ENCODE results near the gene SSH2. TPM values are rescaled to one million over a fixed set of nuclear protein-coding genes. Genes with fewer than 3 reads are reported as not detected.
A peak's percentile ranks its signal among the peaks of the same experiment; 100 is the strongest.

The SSH2 gene
- total and polyA plus RNA-seq, 2 of the 13 experiments (the other 11 are each of a cell fraction or from before 2014, with no cell fraction given), result 6.0 to 6.4 TPM

DNA sequence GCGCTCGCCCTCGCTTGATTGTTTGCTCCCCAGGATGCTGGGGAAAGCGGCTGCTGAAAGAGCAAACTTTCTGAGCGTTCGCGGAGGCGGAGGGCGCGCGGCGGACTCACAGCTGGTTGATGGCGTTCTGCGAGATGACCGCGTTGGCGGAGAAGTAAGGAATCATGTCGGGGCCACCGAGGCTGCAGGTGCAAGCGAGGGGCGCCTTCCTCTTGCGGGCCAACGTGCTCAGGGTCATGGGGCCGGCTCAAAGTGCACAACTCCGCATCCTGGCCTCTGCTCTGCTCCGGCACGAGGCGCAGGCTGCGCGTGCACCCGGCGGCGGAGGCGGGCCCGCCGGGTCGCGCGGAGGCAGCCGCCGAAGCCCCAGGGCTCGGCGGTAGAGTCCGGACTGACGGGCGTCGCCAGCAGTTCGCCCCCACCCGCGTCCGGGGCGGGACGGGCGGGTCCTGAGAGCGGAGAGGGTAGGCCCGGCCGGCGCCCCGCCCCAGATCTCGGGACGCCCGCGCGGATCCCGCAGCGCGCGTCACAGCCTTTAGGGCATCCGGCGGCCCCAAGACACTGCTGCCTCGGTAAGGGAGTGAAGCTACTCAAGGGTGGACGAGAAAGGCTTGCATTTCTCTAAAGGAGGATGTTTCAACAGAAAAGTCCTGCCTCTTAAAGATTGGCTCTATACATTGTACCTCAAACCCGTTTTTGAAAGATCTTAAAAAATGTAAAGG lies 168.8 kb downstream of the SSH2 start (continued):
- TF ChIP-seq, protein P1, sequence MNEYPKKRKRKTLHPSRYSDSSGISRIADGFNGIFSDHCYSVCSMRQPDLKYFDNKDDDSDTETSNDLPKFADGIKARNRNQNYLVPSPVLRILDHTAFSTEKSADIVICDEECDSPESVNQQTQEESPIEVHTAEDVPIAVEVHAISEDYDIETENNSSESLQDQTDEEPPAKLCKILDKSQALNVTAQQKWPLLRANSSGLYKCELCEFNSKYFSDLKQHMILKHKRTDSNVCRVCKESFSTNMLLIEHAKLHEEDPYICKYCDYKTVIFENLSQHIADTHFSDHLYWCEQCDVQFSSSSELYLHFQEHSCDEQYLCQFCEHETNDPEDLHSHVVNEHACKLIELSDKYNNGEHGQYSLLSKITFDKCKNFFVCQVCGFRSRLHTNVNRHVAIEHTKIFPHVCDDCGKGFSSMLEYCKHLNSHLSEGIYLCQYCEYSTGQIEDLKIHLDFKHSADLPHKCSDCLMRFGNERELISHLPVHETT (CRISPR knock-in tag; conservative IDR thresholded peaks at IDR 0.05), result peak; percentile 68; the same call in 1 of the 2 replicates
- TF ChIP-seq ZFP36L2 (CRISPR knock-in tag; IDR thresholded peaks at IDR 0.05), result no peak
- TF ChIP-seq ZNF605 (CRISPR knock-in tag; IDR thresholded peaks at IDR 0.05), result 0 out of 2 replicates have a peak, but pooled peaks have one; percentile 65
- TF ChIP-seq ZNF253 (CRISPR knock-in tag; IDR thresholded peaks at IDR 0.05; ENCODE audit: borderline replicate concordance), result no peak
- peak; percentile 89 for TF ChIP-seq ATF7-NPFF (CRISPR knock-in tag; IDR thresholded peaks at IDR 0.05; ENCODE audit: low read depth)
- TF ChIP-seq, protein P2, sequence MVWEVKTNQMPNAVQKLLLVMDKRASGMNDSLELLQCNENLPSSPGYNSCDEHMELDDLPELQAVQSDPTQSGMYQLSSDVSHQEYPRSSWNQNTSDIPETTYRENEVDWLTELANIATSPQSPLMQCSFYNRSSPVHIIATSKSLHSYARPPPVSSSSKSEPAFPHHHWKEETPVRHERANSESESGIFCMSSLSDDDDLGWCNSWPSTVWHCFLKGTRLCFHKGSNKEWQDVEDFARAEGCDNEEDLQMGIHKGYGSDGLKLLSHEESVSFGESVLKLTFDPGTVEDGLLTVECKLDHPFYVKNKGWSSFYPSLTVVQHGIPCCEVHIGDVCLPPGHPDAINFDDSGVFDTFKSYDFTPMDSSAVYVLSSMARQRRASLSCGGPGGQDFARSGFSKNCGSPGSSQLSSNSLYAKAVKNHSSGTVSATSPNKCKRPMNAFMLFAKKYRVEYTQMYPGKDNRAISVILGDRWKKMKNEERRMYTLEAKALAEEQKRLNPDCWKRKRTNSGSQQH (CRISPR knock-in tag; IDR thresholded peaks at IDR 0.05; ENCODE audit: low read depth), result no peak
- no peak for TF ChIP-seq KLF11 (CRISPR knock-in tag; IDR thresholded peaks at IDR 0.05)
- TF ChIP-seq MATR3 (CRISPR knock-in tag; IDR thresholded peaks at IDR 0.05), result no peak
- TF ChIP-seq ARID5B (CRISPR knock-in tag; IDR thresholded peaks at IDR 0.05), result 0 out of 2 replicates have a peak, but pooled peaks have one; percentile 39
- TF ChIP-seq REPIN1 (CRISPR knock-in tag; IDR thresholded peaks at IDR 0.05; ENCODE audit: borderline replicate concordance, low read depth), result peak; percentile 44; the same call in 1 of the 2 replicates
- TF ChIP-seq SALL1 (CRISPR knock-in tag; IDR thresholded peaks at IDR 0.05), result peak; percentile 69
- TF ChIP-seq, protein P3, sequence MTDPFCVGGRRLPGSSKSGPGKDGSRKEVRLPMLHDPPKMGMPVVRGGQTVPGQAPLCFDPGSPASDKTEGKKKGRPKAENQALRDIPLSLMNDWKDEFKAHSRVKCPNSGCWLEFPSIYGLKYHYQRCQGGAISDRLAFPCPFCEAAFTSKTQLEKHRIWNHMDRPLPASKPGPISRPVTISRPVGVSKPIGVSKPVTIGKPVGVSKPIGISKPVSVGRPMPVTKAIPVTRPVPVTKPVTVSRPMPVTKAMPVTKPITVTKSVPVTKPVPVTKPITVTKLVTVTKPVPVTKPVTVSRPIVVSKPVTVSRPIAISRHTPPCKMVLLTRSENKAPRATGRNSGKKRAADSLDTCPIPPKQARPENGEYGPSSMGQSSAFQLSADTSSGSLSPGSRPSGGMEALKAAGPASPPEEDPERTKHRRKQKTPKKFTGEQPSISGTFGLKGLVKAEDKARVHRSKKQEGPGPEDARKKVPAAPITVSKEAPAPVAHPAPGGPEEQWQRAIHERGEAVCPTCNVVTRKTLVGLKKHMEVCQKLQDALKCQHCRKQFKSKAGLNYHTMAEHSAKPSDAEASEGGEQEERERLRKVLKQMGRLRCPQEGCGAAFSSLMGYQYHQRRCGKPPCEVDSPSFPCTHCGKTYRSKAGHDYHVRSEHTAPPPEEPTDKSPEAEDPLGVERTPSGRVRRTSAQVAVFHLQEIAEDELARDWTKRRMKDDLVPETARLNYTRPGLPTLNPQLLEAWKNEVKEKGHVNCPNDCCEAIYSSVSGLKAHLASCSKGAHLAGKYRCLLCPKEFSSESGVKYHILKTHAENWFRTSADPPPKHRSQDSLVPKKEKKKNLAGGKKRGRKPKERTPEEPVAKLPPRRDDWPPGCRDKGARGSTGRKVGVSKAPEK (CRISPR knock-in tag; IDR thresholded peaks at IDR 0.05; ENCODE audit: borderline replicate concordance), result 0 out of 2 replicates have a peak, but pooled peaks have one; percentile 34
- TF ChIP-seq, protein P4, sequence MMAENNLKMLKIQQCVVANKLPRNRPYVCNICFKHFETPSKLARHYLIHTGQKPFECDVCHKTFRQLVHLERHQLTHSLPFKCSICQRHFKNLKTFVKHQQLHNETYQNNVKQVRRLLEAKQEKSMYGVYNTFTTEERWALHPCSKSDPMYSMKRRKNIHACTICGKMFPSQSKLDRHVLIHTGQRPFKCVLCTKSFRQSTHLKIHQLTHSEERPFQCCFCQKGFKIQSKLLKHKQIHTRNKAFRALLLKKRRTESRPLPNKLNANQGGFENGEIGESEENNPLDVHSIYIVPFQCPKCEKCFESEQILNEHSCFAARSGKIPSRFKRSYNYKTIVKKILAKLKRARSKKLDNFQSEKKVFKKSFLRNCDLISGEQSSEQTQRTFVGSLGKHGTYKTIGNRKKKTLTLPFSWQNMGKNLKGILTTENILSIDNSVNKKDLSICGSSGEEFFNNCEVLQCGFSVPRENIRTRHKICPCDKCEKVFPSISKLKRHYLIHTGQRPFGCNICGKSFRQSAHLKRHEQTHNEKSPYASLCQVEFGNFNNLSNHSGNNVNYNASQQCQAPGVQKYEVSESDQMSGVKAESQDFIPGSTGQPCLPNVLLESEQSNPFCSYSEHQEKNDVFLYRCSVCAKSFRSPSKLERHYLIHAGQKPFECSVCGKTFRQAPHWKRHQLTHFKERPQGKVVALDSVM (CRISPR knock-in tag; IDR thresholded peaks at IDR 0.05), result peak; percentile 81
- TF ChIP-seq FOSL1 (CRISPR knock-in tag; IDR thresholded peaks at IDR 0.05; ENCODE audit: borderline replicate concordance), result no peak
- peak; percentile 74; the same call in 1 of the 2 replicates for TF ChIP-seq HOXA3 (CRISPR knock-in tag; IDR thresholded peaks at IDR 0.05)
- peak; percentile 70; the same call in 1 of the 2 replicates for TF ChIP-seq ZSCAN25 (CRISPR knock-in tag; IDR thresholded peaks at IDR 0.05)
- TF ChIP-seq ZNF180 (CRISPR knock-in tag; IDR thresholded peaks at IDR 0.05; ENCODE audit: borderline replicate concordance, low read depth), result no peak

Data from HepG2 (cell line).